Measurements from ENCODE around the gene AQP10.
A peak's percentile ranks its signal among the peaks of the same experiment; 100 is the strongest.
"Not testable (repeated sequence)": the region's sequence is repeated elsewhere in the genome, so short reads cannot be mapped to it uniquely, and the experiment has no call there.

AQP10 gene

DNA sequence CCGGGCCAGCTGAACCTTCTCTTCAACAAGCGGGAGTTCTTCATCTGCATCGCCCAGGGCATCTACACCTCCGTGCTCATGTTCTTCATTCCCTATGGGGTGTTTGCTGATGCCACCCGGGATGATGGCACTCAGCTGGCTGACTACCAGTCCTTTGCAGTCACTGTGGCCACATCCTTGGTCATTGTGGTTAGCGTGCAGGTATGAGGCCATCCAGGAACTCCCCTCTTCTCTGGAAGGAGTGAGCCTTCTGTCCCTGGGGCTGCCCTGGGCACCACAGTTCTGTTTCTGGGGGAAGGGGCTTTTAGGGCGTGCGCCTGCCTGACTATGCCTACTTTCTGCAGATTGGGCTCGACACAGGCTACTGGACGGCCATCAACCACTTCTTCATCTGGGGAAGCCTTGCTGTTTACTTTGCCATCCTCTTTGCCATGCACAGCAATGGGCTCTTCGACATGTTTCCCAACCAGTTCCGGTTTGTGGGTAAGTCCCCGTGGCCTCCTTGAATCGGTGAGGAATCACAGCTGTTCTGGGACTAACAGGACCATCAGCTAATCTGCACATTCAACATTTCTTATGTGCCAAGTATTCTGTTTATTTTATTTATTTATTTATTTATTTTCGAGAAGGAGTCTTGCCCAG is 25.5 kb downstream of the AQP10 start:
- no peak for DNase-seq

- no peak for DNase-seq
These were observed 27.1 kb downstream of the AQP10 start for GRCh38 chr1:154347961-154348360.

- no peak for DNase-seq
These were observed 27.7 kb downstream of the AQP10 start for GRCh38 chr1:154348429-154349076.

DNA sequence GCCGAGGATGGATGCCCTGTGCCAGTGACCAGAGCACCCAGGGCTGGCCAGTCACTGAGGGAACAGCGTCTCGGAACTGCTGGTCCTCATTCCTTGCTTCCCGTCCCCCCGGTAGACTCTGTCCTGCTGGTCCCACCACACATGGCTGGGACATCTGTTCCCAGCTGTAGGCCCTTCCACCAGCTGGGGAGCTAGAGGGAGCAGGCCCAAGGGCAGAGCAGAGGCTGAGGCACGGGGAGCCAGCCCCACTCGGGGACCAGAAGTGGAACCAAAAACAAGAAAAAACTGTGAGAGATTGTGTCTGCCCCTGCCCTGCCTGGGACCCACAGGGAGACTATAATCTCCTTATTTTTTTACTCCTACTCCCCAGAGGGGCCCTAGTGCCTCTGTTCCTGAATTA is 28.2 kb downstream of the AQP10 start:
- DNase-seq: no peak

DNA sequence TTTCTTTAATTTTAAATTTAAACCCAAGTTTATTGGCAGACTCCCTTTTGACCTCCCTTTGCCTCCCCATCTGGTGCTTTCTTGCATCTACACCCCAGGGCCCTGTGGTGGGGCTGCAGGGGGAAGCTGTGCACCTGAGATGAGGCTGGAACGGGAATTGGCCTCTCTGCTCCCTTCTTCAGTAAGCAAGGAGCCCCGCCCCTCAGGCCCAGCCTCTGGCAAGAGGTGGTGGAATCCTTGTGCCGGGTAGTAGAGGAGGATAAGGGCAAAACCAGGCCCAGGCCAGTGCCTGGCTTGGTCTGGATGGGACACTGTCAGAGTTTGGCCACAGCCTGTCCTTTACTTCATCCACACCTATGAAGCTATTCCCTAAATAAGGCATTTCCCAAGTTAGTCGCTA is 29.5 kb downstream of the AQP10 start:
- DNase-seq: no peak

GRCh38 chr1:154351363-154352068 is 30.6 kb downstream of the AQP10 start:
- DNase-seq: no peak

- DNase-seq: no peak
These were observed 31.3 kb downstream of the AQP10 start for GRCh38 chr1:154352245-154352580.

GRCh38 chr1:154352581-154353459 is 31.9 kb downstream of the AQP10 start:
- peak; percentile 34 for DNase-seq

GRCh38 chr1:154353460-154353904 is 32.6 kb downstream of the AQP10 start:
- DNase-seq: no peak

GRCh38 chr1:154353966-154354365 is 33.1 kb downstream of the AQP10 start:
- no peak for DNase-seq

GRCh38 chr1:154358519-154358918 is 37.6 kb downstream of the AQP10 start:
- DNase-seq: no peak

GRCh38 chr1:154360288-154360687 is 39.4 kb downstream of the AQP10 start:
- DNase-seq: no peak

- DNase-seq: not testable (repeated sequence)
These were observed 40.0 kb downstream of the AQP10 start for GRCh38 chr1:154360881-154361280.

DNA sequence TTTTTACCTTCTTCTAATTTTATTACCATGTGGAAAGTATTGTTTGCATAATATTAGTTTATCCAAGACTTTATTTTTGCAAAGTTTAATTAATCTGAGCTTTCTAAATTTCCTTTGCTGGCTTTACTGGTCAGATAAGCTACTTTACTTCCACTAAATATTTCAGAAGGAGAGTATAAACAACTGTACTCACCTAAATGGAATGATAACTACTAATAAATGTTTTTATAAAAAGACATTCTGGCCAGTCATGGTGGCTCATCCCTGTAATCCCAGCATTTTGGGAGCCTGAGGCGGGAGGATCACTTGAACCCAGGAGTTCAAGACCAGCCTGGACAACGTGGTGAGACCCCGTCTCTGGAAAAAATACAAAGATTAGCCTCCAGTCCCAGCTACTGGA is 40.5 kb downstream of the AQP10 start:
- no peak for DNase-seq

GRCh38 chr1:154371436-154371835 is 50.5 kb downstream of the AQP10 start:
- no peak for DNase-seq

GRCh38 chr1:154373777-154374357 is 53.0 kb downstream of the AQP10 start:
- not testable (repeated sequence) for DNase-seq

Data from stimulated activated CD4-positive, alpha-beta T cell treated with anti-CD3 and anti-CD28 coated beads, Interleukin-12 subunit alpha, Interleukin-12 subunit beta, amount 100 ng/mL, for 4 hours (primary cell).